Heart right ventricle (tissue), 16 donors: ENCODE results near the gene ALDH3B2. TPM values are rescaled to one million over a fixed set of nuclear protein-coding genes. Genes with fewer than 3 reads are reported as not detected.
A peak's percentile ranks its signal among the peaks of the same experiment; 100 is the strongest.
"Not testable (repeated sequence)": the region's sequence is repeated elsewhere in the genome, so short reads cannot be mapped to it uniquely, and the experiment has no call there.

Source experiments
- ATAC-seq, 8 donors: fragments of 200-7000 bp; cut with Tn5 transposase; one replicate each; pipeline ENCODE4 v1.9.1; 2020; ENCODE audit warnings: mild to moderate bottlenecking in 8 of 8, moderate library complexity in 8 of 8, moderate number of reproducible peaks in 1 of 8
- DNase-seq, 2 donors: peaks; one replicate each; pipeline ENCODE4 v3.0.0-alpha.2; 2020
- H3K27ac ChIP-seq, 10 donors: fragments of 200-600 bp; sonication (generic) in 2 of 10; one replicate each; pipeline versions ENCODE4 v1.5.0 to v1.8.0; 2020 to 2022; ENCODE audit warnings: mild to moderate bottlenecking in 3 of 10
- H3K27me3 ChIP-seq, 7 donors: fragments of 200-600 bp; one replicate each; pipeline ENCODE4 v1.8.0; 2021 to 2022; ENCODE audit warnings: mild to moderate bottlenecking in 2 of 7
- H3K36me3 ChIP-seq, 9 donors: fragments of 200-600 bp; sonication (generic) in 1 of 9; one replicate each; pipeline versions ENCODE4 v1.5.0 to v1.8.0; 2020 to 2022; ENCODE audit warnings: mild to moderate bottlenecking in 2 of 9
- H3K4me1 ChIP-seq, 9 donors: fragments of 200-600 bp; sonication (generic) in 1 of 9; one replicate each; pipeline versions ENCODE4 v1.5.0 to v1.8.0; 2020 to 2022; ENCODE audit warnings: mild to moderate bottlenecking in 4 of 9
- H3K4me3 ChIP-seq, 10 donors: fragments of 200-600 bp; sonication (generic) in 2 of 10; one replicate each; pipeline versions ENCODE4 v1.5.0 to v1.8.0; 2020 to 2022; ENCODE audit warnings: mild to moderate bottlenecking in 7 of 10, moderate library complexity in 2 of 10
- H3K9me3 ChIP-seq, 11 donors: fragments of 200-600 bp in 10 of 11; sonication (generic) in 2 of 11; one replicate each; pipeline versions ENCODE4 v1.5.0 to v1.8.0; 2013 to 2022; ENCODE audit warnings: mild to moderate bottlenecking in 2 of 11, control low read depth in 1 of 11, moderate library complexity in 1 of 11
- CTCF ChIP-seq, 9 donors: fragments of 200-600 bp; sonication (generic) in 2 of 9; IDR thresholded peaks; one replicate each; pipeline versions ENCODE4 v1.5.0 to v1.8.0; 2021 to 2022; ENCODE audit warnings: antibody characterized with exemption in 9 of 9, mild to moderate bottlenecking in 5 of 9, moderate library complexity in 1 of 9
- WGBS, 2 donors: extraction: QIAGEN DNeasy Blood & Tissue Kit; methylation state at CpG; one replicate each; pipeline ENCODE4 v1.1.7; 2013; ENCODE audit warnings: inconsistent platforms in 1 of 2; 5-methylcytosine and 5-hydroxymethylcytosine counted together
- intact Hi-C, 10 donors: fragments of 100-400 bp; cut with DNase I; formaldehyde crosslinking; loops; one replicate each; pipeline versions ENCODE4 v1.11.1 to v1.14.2; 2022
- polyA plus RNA-seq, 2 donors: library from polyadenylated mRNA; stranded (reverse); fragments of 200-250 nt; gene quantifications; one replicate each; pipeline ENCODE4 v1.2.3, GENCODE V29; 2013
- total RNA-seq, 10 donors: library from RNA; stranded (reverse); fragmentation: NEBNext Ultra II Directional in 3 of 10; extraction: Animal tissue kit (Norgen Biotek cat#: 25700) in 3 of 10; gene quantifications; one replicate each; pipeline versions ENCODE4 v1.2.1 to v1.2.4, GENCODE V29; 2021 to 2023
- donor health status: Arrhythmogenic right ventricular cardiomyopathy.
- donor health status: ischemic (EF 13 %, LVEDD 7.1; RV severe dilation, severe dysfunction).
- donor health status: healthy with polysubstance abuse.
- donor health status: DM: no; HTN: yes; CAD: no.
- donor health status: DM: no; HTN: no; CAD: no.
- donor health status: ischemic (EF 25% LVEDD 6.9; RV normal size, moderate dysfunction).
- donor health status: ischemic (EF 25% LVEDD 5.7; RV mildly dilated, moderate dysfunction).
- donor health status: healthy.
- donor health status: DM: yes; HTN: yes; CAD: no.
- donor health status: Ischemic cardiomyopathy.
- donor health status: ischemic (EF 35%, LVEDD 5.7; RV mildly dilated, moderate dysfunction).
- donor health status: nonischemic (EF 11% LVEDD 7.7; RV severe dilation, severe dysfunction).
- donor health status: DM: yes; HTN: yes; CAD: no.
- donor health status: PGD.
- donor health status: ischemic (EF 29% LVEDD 5.4; RV normal size, mild dysfunction).
- donor health status: nonischemic (EF 23%, LVEDD 6.1; RV moderate dilation, normal function).

Gene ALDH3B2
- total and polyA plus RNA-seq, 12 donors, result 0.03 TPM; not detected in 11

- intact Hi-C loops, result no loop called here
Measured at GRCh38 chr11:67687986-67688385, 13.6 kb upstream of the ALDH3B2 start.

DNA sequence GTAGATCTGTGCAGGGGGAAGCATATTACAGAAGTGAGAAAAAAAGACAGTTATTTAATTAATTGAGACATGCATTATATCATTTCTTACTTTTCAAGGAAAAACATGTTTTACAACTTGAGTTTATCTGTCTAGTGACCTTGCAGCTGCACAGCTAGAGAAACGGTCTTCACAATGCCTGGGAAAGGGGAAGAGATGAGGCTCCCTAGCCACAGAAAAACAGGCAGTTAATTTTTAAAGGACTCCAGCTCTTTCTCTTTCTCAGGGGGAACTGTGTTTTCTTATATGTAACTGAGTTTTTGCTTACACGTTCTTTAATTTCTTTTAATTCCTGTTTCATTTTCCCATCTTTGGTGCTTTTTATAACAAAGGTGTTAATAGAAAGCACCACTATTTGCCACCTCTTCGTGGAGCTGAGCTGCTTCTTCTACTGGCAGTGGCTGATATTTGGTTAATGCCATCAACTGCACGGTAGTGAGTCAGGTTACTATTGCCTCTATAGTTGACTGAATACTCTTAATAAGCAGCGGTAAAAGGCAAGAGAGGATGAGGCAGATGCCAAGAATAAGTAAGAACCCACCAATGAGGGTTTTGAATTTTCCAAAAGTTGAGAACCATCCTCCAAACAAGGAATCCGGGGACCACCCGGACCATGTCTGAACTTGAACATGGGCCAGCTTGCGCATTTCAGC is 11.4 kb upstream of the ALDH3B2 start:
- DNase-seq, H3K9me3 ChIP-seq, H3K36me3 ChIP-seq, intact Hi-C loops, H3K4me3 ChIP-seq, H3K27ac ChIP-seq, ATAC-seq: not testable (repeated sequence)
- Histone ChIP-seq H3K27me3 (peaks cover 0 to 27% (median 0%) of the 10 kb centered on the region in 7 donors), H3K4me1 (peaks cover 0 to 11% (median 0%) of the 10 kb centered on the region in 9 donors)
- 62 to 75% methylated on average over 8 of the region's 8 CpGs for WGBS, 2 donors

More at GRCh38 chr11:67687986-67688385, 13.6 kb upstream of the ALDH3B2 start:
- Histone ChIP-seq H3K36me3 (no peaks in the 10 kb centered on the region), H3K4me3 (no peak overlapping the region), H3K27me3 (peaks cover 0 to 27% (median 0%) of the 10 kb centered on the region in 7 donors), H3K4me1 (peaks cover 0 to under 1% (median 0%) of the 10 kb centered on the region in 9 donors), H3K9me3 (no peaks in the 10 kb centered on the region), H3K27ac (no peak overlapping the region)
- no peak for DNase-seq
- no peak for TF ChIP-seq CTCF (IDR thresholded peaks at IDR 0.05)
- no peak for ATAC-seq
- 82 to 92% methylated on average over 2 of the region's 2 CpGs for WGBS, 2 donors

DNA sequence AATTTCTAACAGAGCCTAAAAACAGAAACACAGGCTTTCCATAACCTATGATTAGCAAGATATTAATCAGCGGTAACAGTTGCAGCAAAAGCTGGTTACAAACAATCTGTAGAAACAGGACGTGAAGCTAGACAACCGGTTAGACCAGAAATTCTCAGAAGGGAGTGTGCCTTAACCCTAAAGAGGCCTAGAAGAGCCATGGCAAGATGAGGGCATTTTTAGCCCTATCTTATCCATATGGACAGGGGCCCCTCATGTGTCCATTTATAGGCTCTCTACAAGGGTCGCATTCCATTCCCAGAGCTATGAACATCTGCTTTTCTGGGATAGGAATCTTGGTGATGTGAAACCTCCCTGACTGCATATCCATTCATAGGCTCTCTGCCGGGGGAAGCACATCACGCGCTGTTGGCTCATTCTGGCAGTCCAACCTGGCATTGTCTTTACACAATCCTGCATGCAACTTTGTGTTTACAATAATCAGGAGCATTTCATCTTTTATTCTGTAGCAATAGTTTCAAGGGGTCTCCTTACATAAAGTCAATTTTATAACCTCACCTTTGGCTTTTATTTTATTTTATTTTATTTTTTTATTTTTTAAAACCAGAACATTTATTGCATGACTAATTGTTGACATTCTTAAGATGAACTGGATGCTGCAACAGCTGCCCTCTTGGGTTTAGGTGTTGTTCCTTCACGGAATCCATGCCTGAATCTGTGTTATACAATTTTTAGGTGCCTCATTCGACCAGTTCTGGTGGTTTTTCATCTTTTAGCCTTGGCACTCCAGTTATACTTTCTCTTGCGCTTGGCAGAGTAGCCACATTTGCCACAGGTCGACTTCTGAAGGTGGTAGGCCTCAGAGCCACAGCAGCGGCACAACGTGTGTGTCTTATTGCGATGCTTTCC is 8.0 kb upstream of the ALDH3B2 start:
- DNase-seq, H3K4me3 ChIP-seq, H3K9me3 ChIP-seq, ATAC-seq, intact Hi-C loops, H3K36me3 ChIP-seq: not testable (repeated sequence)
- peaks cover 0 to 11% (median 0%) of the 10 kb centered on the region in 9 donors for H3K4me1 ChIP-seq
- 54 to 59% methylated on average over 14 of the region's 14 CpGs for WGBS, 2 donors
- peaks cover 0 to 13% (median 0%) of the 10 kb centered on the region in 7 donors for H3K27me3 ChIP-seq
- H3K27ac ChIP-seq, result peak overlapping the region in 3 of 10 donors; percentile 31 to 66 (median 50)

- Histone ChIP-seq H3K9me3 (peaks cover 0 to 14% (median 0%) of the 10 kb centered on the region in 11 donors), H3K4me1 (peaks cover 0 to 11% (median 0%) of the 10 kb centered on the region in 9 donors), H3K27me3 (no peaks in the 10 kb centered on the region), H3K36me3 (no peaks in the 10 kb centered on the region), H3K27ac (peak overlapping the region in 1 of 10 donors; percentile 66), H3K4me3 (no peak overlapping the region)
- DNase-seq, result no peak
- 71 to 74% methylated on average over 3 of the region's 3 CpGs for WGBS, 2 donors
- ATAC-seq, result no peak
- intact Hi-C loops, result no loop called here
- no peak for TF ChIP-seq CTCF (IDR thresholded peaks at IDR 0.05)
Measured at GRCh38 chr11:67680696-67681470, 6.5 kb upstream of the ALDH3B2 start.
